GM18502 (cell line): ENCODE data around the gene IER3IP1.
A peak's percentile ranks its signal among the peaks of the same experiment; 100 is the strongest.
"Not testable (repeated sequence)": the region's sequence is repeated elsewhere in the genome, so short reads cannot be mapped to it uniquely, and the experiment has no call there.

Source experiments
- ATAC-seq: cut with Tn5 transposase; IDR thresholded peaks from one replicate; pipeline ENCODE4 v1.9.1; 2021; ENCODE audit warnings: mild to moderate bottlenecking; ENCODE audit not compliant: unreplicated experiment, poor library complexity

IER3IP1 gene

GRCh38 chr18:47175898-47176575 lies at the start of gene IER3IP1:
Gene IER3IP1, minus strand, starts transcription at chr18:47176364. Its CDS starts 87 bp downstream, at chr18:47176277.
- peak; percentile 85 for ATAC-seq

DNA sequence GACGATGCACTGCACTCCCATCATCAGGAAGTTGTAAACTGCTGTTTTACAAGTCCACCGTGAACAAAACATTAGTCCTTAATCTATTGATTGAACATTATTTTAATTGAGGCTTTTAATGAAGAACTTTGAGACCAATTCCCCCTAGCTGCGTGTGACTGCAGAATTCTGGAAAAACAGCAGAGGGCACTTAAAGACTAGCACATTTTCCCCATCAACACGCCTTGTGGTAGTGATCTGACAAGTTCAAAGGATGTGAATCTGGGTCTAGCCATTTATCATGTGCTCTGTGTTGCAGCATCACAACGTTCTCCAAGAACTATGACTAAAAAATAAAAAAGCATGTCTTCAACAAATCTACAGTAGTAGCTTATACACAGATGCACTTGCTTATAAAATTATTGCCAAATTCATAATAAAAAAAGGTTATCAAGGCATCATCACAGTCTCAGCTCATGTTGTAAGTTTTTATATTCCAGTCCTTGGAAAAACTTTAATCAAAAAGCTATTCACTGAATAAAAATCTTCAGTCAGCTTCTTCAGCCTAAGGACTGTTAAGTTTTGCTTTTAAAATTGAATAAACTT lies 39.5 kb upstream of the IER3IP1 start:
- no peak for ATAC-seq

DNA sequence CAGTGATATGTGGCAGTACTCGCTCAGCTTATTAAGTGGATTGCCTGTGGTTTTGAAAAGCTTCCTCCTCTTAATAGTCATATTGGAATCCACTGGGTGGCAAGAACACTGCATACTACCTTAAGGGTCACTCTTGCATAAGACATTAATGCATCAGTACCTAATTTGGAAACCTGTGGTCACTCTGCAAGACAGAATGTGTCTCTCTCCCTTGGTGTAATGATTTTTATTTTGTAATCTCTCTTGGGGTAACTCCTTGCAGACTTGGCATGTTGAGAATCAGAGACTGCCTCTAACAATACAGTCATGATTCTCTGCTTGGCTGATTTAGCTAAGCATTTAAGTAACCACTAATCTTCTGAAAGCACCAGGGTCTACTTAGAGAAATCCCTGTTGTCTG lies 33.0 kb upstream of the IER3IP1 start:
- no peak for ATAC-seq

- ATAC-seq = no peak
These were observed 30.9 kb upstream of the IER3IP1 start for GRCh38 chr18:47206945-47207637.

DNA sequence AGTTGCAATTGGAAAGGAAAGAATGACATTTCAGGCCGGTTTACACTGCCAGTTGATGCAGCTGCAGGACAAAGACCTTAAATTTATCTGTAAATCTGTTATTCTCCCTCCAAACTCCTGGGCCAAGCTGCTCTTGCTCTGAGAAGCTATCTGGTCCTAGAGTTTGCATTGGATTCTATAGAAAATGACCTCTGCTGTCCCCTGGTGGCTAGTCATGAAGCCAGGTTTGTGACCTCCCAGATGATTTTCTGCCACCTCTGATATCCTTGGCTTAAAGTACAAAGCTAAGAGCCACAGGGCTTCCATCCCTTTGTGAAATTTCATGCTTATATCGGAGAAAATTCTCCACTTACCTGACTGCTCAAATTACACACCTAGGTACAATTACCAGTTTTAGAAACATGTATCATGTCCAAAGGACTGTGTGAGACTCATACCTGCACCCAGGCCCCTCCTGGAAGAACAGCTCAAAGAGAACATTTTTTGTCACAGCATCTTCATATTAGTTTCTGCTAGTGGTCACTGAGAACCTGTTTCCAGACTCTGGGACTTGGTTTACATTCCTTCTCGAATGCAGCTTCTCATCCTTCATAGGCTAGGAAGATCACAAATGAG lies 28.9 kb upstream of the IER3IP1 start:
- no peak for ATAC-seq

DNA sequence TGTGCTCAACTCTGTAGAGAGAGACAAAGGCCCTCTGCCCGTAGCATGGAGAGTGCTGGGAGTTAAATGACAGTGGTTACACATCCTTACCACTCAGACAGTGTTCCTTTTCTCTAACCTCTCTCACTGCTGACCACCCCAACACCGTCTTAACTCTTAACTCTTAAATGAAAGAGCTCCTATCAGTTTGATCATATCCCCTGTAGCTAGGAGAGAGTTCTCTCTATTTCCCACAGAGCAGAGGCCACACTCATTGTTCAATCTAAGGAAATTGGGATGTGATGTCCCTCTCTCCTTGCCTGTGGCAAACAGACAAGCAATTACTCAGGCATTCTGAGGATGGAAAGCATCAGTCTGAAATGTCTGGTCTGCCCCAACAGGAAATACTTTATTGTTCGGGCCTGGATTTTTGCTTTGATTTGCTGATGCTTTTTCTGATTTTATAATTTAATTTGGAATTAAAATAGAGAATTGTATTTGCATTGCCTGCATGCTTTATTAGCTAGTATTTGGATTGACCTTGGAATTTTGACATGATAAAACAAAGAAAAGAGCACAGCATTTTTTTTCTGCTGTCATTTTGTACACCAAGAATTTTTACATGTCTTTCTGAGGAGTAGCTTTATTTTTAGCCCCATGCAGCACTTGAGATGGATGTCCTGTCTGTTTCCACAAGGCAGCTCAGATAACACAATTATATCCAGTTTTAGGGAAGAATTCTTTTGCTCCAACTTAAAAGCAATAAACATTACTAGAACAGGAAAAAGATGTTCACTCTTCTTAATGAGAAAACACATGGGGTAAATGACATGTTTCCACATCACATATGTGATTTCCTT lies 27.7 kb upstream of the IER3IP1 start:
- ATAC-seq = no peak

DNA sequence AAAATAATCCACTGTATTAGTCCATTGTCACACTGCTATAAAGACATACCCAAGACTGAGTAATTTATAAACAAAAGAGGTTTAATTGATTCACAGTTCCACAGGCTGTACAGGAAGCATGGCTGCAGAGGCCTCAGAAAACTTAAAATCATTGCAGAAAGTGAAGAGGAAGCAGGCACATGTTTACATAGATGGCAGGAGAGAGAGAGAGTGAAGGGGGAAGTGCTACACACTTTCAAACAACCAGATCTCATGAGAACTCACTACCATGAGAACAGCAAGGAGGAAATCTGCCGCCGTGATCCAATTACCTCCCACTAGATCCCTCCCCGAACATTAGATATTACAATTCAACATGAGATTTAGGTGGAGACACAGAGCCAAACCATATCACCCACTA lies 19.8 kb upstream of the IER3IP1 start:
- ATAC-seq = not testable (repeated sequence)

DNA sequence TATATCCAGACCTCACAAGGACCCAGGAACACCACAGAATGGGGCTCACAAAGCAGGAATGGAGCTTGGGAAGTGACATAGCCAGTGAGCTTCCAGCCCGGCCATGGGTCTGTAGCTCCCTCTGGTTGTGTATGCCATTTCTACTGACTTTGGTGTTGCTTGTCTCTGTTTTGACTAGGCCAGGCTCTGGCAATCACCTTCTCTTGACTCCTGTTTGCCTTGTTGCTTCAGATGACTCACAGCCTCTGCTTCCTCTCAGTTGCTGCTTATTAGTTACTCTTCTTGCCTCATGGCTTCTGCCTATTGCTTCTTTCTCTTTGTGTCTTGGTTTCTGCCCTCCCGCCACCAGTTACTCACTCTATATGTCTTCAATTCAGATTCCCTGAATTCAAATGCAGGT lies 15.8 kb upstream of the IER3IP1 start:
- ATAC-seq = no peak

GRCh38 chr18:47187721-47188120 lies 11.6 kb upstream of the IER3IP1 start:
- ATAC-seq = no peak

DNA sequence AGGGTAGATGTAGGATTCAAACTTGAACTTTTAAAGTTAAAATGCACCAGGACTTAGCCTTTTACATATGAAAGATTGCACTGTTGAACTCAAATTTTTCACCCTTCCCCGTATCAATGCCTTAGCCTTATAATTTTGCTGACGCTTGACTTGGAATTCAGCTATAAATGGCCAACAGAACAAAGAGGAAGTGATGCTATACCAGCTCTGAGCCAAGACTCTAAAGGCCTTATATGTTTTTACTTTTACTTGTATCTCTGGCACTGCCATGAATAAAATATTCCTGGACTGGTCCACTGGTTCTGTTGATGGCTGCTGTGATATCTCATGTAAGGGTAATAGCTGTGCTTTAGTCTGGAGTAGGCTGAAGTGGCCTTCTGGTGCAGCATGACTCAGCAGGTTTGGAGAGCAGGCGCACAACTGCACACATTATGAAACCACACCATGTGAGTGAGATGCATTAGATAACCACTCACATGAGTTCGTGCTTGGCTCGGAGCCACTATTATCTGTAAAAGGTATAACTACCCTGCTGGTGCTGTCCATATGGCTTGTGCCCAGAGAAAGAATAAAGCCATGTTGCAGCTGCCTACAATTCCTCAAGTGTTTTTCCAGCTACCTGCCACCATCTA lies 8.4 kb upstream of the IER3IP1 start:
- ATAC-seq = no peak

DNA sequence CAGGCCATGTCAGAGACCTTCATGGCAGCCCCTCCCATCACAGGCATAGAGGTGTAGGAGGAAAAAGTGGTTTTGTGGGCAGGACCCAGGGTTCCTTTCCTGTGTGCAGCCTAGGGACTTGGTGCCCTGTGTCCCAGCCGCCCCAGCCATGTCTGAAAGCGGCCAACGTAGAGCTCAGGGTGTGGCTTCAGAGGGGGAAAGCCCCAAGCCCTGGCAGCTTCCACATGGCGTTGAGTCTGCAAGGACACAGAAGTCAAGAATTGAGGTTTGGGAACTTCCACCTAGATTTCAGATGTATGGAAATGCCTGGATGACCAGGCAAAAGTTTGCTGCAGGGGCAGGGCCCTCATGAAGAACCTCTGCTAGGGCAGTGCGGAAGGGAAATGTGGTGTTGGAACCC lies 6.0 kb upstream of the IER3IP1 start:
- ATAC-seq = not testable (repeated sequence)

GRCh38 chr18:47180765-47181164 lies 4.6 kb upstream of the IER3IP1 start:
- ATAC-seq = no peak

DNA sequence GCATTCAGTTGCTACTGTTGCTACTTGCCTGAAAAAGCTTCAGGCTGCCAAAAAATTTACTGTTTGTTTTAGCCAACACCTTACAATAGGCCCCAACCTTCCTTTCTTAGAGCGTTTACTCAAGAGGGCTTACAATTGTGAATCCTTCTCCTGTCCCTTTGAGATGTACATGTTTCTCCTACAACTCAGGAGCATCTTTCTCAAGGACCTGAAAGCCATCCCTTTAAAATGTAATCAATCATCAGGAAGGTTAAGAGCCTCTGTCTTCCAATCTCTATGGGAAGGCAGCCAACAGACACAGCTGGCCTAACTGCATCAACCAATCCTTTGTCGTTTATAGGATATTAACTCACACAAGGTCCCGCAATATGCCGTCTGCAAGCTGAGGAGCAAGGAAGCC lies 3.4 kb upstream of the IER3IP1 start:
- ATAC-seq = no peak

DNA sequence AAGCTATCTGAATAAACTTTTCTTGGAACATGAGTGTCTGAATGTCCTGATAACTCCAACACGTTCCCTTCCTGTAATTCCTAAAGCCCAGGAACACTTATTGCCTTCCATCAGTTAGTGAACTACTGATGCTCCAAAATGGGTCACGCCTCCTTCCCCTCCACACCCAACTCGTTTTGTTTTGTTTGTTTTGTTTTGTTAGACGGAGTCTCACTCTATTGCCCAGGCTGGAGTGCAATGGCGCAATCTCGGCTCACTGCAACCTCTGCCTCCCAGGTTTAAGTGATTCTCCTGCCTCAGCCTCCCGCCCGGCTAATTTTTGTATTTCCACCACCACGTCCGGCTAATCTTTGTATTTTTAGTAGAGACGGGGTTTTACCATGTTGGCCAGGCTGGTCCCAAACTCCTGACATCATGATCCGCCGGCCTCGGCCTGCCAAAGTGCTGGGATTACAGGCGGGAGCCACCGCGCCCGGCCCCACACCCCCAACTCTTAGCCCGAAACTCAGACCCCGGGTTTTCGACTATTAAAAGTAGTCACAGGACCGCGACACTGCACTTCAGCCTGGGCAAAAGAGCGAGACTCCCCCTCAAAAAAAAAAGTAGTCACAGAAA lies 774 bp downstream of the IER3IP1 start:
- peak; percentile 20 for ATAC-seq

DNA sequence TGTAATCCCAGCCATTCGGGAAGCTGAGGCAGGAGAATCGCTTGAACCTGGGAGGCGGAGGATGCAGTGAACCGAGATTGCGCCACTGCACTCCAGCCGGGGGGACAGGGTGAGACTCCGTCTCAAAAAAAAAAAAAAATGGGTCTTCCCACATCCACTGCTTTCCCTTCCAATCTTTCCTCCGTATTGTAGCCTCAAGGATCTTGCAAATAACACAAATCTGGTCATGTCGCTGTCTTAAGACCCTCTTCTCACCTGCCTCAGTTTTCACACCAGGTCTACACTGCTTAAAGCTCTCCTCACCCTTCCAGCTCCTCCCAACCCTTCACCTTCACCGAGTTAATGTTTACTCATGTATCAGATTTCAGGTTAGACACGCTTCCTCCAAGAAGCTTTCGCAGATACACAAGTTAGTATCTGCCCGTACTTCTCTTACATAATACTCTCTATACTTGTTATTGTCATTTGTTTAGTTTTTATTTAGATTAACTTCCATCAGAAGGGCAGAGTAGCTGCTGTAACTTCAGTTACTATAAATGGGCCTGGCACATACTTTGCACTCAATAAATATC lies 1.5 kb downstream of the IER3IP1 start:
- ATAC-seq = no peak

- no peak for ATAC-seq
These were observed 3.7 kb downstream of the IER3IP1 start for GRCh38 chr18:47172476-47172875.

DNA sequence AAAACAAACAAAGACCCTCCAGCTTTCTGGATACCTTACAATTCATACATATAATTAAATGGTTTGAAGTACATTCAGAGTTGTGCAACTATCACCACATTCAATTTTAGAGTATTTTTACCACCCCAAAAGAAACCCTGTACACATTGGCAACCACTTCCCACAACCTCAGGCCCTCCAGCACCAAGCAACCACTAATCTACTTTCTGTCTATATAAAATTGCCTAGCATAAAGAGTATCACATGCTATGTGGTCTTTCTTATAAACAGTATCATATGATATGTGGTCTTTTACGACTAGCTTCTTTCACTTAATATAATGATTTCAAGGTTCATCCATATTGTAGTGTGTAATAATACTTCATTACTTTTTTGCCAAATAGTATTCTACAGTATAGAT lies 7.3 kb downstream of the IER3IP1 start:
- no peak for ATAC-seq

DNA sequence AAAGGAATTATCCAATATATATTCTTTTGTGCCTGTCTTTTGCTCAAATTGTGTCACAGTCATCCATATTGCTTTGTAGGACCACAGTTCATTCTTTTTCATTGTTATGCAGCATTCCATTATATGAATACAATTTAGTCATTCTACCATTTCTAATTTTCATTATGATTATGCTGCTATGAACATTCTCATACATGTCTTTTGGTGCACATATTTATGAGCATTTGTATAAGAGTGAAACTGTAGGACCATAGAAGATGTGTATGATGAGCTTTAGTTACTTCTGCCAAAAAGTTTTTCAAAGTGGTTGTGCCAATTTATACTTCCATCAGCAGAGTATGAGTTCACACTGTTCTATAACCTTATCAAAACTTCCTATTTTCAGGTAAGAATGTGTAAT lies 7.7 kb downstream of the IER3IP1 start:
- no peak for ATAC-seq

DNA sequence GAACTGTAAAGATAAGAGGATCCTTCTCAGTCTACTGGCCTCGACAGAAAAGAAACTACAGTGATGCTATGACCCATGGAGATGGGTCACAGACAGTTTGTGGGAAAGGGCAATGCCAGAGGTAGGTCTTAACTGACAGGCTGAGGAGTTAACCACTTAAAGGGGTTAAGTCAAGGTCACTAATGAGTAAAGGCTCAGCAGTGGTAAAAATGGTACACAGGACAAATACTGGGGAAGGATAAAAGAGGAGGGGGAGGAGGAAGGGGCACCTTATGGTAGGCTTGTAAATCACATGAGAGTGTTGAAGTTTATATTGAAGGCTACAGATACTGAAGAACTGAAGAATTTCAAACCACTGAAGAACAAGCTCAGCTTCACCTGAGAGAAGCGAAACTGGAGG lies 9.9 kb downstream of the IER3IP1 start:
- no peak for ATAC-seq
